GM20431 (cell line): Measurements from ENCODE around the gene POLR2E.

Source experiments
- in situ Hi-C: fragments of 300-500 bp; cut with MseI, MboI; formaldehyde crosslinking; loops from one replicate; pipeline ENCODE4 v1.15.0; 2020; ENCODE audit warnings: low sequenced_read_pairs; ENCODE audit not compliant: unreplicated experiment

Gene POLR2E

DNA sequence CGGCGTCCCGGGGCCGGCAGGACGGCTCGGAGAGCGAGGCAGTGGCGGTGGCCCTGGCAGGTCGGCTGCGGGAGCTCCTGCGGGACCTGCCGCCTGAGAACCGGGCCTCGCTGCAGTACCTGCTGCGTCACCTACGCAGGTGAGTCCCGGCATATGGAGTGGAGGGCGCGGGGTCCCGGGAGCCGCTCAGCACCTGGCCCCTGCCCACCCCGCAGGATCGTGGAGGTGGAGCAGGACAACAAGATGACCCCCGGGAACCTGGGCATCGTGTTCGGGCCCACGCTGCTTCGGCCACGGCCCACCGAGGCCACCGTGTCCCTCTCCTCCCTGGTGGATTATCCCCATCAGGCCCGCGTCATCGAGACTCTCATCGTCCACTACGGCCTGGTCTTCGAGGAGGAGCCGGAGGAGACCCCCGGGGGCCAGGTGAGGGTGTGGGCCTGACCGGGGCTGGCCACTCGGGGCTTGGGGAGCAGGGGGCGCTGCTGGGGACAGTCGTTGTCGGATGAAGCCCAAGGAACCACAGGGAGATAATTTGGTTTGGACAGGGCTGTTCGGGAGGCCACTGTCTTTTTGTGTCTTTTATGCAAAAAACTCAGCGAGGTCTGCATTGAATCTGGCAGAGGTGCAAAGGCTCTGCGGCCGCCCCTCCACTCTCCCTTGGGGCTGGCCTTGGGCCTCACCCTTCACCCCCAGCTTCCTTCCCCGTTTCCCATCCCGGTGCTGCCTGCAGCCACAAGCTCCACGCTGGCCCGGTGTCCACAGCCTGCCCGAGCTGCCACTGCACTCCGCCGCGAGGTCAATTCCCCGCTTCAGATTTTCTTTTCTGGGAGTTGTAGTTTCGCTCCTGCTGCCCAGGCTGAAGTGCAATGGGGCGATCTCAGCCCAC is 12.0 kb downstream of the POLR2E start:
- in situ Hi-C loops: no loop called here

DNA sequence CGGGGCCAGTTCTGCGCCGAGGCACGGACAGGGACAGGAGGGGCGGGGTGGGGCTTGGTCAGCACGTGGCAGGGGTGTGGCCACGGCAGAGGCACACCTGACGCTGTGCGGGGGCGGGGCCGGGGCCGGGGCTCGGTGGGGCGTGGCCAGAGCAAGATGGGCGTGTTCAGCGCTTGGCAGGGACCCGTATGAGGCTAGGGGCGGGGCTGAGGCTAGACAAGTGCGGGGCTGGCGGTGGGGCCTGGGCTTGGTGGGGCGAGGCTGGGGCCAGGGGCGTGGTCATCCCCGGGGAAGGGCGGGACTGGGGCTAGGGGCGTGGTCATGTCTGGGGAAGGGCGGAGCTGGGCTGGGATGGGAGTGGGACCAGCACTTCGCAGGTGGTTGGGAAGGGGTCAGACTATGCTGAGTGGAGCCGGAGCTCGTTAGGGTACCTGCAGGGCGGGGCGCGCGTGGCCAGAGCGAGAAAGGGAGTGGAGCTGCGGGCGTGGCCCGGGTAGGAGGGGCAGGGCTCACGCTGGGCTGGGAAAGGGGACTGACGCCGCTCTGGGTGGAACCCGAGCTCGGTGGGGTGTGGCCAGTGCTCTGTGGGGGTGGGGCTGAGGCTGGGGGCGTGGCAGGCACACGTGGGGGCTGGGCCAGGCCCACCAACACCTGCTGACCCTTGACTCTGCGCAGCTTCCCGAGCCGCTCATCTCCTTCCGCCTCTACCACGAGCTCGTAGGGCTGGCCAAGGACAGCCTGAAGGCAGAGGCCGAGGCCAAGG is 12.8 kb downstream of the POLR2E start:
- in situ Hi-C loops: no loop called here

DNA sequence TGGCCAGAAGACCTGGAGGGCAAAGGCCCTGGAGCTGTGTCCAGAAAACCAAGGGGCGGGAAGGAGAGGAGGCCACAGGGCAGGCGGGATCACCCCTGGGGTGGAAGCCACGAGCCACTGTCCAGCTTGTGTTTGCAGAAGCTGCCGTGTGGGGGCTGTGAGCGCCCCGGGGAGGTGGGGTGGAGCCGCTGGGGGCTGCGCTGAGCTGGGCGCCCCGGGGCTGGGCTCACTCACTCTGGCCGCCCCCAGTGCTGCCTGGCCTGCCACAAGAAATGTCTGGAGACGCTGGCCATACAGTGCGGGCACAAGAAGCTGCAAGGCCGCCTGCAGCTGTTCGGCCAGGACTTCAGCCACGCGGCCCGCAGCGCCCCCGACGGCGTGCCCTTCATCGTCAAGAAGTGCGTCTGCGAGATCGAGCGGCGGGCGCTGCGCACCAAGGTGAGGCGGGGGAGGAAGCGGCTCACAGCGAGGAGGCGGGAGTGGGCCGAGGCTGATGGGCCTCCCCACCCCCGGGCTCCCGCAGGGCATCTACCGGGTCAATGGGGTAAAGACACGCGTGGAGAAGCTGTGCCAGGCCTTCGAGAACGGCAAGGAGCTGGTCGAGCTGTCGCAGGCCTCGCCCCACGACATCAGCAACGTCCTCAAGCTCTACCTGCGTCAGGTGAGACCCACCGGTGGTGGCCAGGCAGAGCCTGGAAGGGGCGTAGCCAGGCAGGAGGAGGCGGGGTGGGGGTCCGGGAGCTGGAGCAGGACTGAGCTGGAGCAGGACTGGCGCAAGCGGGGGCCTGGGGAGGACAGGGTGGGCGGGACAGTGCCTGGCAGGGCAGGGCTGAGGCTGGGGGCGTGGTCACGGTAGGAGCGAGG is 13.6 kb downstream of the POLR2E start:
- in situ Hi-C loops: no loop called here

DNA sequence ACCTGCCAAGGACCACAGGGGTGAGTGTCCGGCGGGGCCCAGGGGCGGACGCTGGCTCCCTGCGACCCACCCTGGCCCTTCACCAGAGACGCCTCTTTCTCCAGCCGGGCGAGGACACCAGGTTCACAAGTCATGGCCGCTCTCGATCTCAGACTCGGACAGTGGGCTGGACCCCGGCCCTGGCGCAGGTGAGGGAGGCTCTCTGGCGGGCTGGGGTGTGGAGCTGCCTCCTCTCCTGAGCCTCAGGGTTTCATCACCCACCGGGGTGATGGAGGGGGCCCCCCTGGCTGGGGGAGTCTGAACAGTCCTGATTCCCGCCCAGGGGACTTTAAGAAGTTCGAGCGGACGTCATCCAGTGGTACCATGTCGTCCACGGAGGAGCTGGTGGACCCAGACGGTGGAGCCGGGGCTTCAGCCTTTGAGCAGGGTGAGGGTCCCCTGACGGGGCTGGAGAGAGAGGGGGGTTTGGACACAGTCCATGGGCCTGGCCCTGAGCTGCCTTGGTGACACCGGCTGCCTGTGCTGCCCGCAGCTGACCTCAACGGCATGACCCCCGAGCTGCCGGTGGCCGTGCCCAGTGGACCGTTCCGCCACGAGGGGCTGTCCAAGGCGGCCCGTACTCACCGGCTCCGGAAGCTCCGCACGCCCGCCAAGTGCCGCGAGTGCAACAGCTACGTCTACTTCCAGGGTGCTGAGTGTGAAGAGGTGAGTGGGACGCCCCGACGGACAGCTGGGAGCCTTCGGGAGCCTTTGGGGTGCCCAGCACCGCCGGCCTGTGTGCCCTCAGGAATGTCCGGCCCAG is 14.6 kb downstream of the POLR2E start:
- in situ Hi-C loops: no loop called here

DNA sequence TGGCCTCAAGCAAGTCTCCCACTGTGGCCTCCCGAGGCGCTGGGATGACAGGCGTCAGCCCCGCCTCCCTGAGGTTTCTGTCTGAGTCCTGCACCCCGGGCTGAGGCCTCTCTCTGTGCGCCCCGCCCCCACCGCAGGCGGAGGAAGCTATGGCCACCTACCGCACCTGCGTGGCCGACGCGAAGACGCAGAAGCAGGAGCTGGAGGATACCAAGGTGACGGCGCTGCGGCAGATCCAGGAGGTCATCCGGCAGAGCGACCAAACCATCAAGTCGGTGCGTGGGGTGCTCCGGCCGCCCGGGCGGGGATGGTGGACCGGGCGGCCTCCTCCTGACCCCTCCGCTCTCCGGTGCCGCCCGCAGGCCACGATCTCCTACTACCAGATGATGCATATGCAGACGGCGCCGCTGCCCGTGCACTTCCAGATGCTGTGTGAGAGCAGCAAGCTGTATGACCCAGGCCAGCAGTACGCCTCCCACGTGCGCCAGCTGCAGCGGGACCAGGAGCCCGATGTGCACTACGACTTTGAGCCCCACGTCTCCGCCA is 15.5 kb downstream of the POLR2E start:
- in situ Hi-C loops: no loop called here

GRCh38 chr19:1076951-1077350 is 18.2 kb downstream of the POLR2E start:
- in situ Hi-C loops: no loop called here

DNA sequence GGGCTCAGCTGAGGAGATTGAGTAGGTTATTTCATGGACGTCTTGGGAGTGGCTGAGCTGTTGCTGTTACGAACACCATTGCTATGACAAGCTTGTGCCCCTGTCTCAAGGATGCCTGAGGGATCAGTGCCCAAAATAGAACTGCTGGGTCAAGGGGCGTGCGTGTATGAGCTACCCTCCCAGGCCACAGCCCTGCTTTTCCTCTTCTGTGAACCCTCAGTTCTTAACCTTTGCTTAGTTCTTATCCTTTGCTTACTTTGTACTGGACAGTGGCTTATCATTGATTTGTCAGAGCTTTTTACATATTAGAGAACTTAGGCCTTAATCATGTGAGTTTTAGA is 19.2 kb downstream of the POLR2E start:
- in situ Hi-C loops: no loop called here

- in situ Hi-C loops: no loop called here
Measured at GRCh38 chr19:1074544-1075283, 20.5 kb downstream of the POLR2E start.

DNA sequence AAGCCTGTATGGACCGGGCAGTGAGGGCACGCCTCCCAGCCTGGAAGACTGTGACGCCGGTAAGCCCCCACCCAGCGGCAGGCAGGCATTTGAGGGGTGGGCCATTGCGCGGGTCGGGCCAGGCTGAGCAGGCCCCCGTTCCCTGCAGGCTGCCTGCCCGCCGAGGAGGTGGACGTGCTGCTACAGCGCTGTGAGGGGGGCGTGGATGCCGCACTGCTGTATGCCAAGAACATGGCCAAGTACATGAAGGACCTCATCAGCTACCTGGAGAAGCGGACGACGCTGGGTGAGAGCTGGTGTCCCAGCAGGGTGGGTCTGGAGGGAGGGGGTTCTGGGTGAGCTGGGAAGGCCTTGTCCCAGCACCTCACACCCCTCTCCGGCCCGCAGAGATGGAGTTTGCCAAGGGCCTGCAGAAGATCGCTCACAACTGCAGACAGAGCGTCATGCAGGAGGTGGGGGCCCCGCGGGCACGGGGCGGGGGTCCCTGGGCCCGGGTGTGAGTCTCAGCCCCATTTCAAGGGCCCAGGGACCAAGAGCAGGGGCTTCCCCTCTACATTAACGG is 21.1 kb downstream of the POLR2E start:
- in situ Hi-C loops: no loop called here

DNA sequence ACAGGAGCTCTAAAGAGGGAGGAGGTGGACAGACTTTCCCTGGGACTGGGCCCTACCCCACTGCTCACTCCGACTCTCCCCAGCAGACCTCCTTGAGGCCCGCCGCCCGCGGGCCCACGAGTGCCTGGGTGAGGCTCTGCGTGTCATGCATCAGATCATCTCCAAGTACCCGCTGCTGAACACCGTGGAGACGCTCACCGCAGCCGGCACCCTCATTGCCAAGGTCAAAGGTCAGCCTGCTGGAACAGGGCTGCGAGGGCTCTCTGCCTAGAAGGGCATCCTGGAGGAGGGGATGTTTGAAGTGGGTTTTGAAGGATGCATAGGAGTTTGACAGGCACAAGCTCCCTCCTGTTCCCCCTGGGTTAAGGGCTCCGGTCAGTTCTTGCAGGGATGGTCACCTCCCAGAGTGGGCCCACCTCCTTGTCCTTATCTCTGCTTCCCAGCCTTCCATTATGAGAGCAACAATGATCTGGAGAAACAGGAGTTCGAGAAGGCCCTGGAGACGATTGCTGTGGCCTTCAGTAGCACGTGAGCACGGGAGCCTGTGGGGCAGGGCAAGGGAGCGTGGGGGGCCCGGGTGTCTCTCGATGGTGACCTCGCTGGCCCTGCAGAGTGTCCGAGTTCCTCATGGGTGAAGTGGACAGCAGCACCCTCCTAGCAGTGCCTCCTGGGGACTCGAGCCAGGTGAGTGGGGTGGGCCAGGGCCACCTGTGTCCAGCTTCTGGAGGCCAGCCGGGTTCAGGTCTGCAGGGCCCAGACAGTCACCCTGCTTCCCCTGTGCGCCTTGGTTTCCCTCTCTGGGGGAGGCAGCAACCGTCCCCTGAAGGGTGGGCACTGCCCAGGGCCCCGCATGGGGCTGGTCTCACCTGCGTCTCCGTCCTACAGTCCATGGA is 21.9 kb downstream of the POLR2E start:
- in situ Hi-C loops: no loop called here

DNA sequence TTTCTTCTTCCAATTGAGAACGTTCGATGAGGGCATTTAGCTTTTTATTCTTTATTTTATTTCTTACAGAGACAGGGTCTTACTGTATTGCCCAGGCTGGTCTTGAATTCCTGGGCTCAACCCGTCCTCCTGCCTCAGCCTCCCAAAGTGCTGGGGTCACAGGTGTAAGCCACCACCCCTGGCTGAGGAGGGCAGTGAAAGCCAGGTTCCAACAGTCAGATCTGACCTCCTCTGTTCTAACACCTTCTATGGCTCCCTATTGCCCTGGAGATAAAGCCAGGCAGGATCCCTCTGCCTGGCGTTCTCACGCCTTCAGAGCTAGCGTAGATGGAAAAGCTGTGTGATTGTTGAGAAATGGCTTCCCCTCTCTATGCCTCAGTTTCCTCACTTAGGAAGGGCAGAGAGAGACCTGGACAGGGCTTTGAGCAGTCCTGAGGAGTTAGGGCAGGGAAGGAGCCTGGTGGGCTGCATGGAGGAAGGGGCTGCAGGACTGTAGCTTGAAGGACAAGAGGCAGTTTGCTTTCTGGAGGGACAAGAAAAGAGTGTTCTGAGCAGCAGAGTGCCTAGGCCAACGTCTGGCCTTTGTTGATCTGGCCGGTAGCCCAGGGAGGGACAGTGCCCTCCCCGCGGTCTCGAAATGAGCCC is 22.7 kb downstream of the POLR2E start:
- in situ Hi-C loops: no loop called here

DNA sequence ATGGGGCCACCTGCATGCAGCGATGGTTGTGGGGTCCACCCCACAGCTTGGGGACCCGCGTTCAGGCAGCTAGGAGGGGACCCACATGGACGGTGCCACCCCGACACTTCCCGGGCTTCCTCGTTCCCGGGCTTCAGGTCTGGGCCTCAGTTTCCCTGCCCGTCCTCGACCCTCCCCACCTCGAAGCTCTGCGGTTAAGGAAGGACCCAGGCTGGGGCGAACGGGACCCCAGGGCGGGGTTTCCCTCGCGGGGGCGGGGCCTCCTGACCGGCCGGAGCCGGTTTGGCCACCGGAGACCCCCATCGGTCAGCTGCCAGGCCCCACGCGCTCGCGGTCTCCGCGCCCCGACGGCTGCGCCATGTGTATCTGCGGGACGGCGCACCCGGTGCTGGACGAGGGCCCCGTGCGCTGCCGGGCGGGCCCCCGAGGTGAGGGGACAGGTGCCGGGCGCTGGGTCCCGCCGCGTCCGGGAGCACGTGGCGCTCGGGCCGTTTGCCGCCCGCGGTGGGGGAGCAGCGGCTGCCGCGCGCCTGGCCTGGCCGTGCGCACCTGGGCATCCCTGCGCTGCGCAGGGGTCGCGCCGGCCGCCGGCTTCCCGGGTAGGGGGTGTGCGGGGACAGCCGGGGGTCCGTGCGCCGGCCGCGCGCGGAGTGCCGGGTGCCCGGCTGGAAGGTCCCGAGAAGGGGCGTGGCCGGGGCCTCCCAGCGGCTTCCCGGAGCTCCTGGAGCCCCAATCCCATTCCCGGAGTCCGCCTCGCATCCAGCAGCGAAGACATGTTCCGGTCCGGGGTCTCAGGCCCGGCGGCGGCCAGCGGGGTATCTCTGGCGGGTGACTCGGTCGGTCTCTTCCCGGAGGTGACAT is 24.0 kb downstream of the POLR2E start:
- in situ Hi-C loops: no loop called here

DNA sequence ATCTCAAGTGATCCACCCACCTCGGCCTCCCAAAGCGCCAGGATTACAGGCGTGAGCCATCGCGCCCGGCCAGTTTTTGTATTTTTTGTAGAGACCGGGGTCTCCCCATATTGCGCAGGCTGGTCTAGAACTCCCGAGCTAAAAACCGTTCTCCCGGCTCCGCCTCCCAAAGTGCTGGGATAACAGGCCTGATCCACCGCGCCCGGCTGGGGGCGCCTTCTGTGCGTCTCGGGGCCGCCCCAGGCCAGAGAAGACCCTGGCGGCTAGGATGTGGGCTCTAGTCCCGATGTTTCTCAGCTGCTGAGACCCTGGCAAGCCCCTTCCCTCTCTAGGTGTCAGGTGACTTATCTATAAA is 24.6 kb downstream of the POLR2E start:
- in situ Hi-C loops: no loop called here

- in situ Hi-C loops: no loop called here
Measured at GRCh38 chr19:1069009-1069779, 26.0 kb downstream of the POLR2E start.
